ENCODE measurements around the gene MBTPS1. TPM values are rescaled to one million over a fixed set of nuclear protein-coding genes. Genes with fewer than 3 reads are reported as not detected.

Gene MBTPS1
- total and polyA plus RNA-seq, 9 of the 15 experiments (the other 6 are each of a cell fraction or from before 2014, with no cell fraction given): 2.8 to 57.6 (median 43.8) TPM

DNA sequence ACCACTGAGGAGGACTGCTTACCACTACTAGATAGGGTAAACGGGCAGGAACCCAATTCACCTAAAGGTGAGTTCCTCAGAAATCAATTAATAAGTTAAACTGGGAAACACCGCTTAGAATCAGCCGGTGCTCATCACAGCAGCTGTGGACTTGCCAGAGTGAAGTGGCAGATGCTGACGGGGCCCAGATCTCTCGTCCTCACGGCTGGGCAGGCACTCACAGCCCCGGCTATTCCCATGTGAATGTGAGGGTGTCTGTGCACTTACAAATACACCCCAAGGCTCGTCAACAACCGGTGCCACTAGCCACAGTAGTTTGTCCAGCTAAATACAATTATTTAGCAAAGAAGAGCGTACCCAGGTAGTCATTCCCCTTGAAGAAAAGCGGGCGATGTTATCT lies 29.7 kb downstream of the MBTPS1 start:
- no peak for FAIRE-seq
- no peaks in the 10 kb centered on the region for H4K20me1 ChIP-seq (replicated peaks; ENCODE audit: control insufficient read depth, insufficient read depth, low read length)
- no TSS peak for BruUV-seq (replicated peaks)
- 77% methylated on average over 12 of the region's 12 CpGs for WGBS (ENCODE audit: insufficient coverage, low coverage, missing lambda C conversion rate)
- H3K36me3 ChIP-seq (ENCODE audit: control insufficient read depth, insufficient read depth, low read length): peaks cover 90% of the 10 kb centered on the region
- H3K4me1 ChIP-seq (replicated peaks in 1 of 2; ENCODE audit: control insufficient read depth in 2 of 2, insufficient read depth in 2 of 2, low read length in 2 of 2): peaks cover 0 to 3% of the 10 kb centered on the region in 2 experiments; a peak in 2 of 5 replicates
- H3K27ac ChIP-seq (ENCODE audit: extremely low read depth, low read depth, low read length): no peak overlapping the region
- TF ChIP-seq YBX1 (IDR thresholded peaks at IDR 0.05) (no peak), HCFC1 (IDR thresholded peaks at IDR 0.05; ENCODE audit: low read depth, low read length) (no peak), FOXM1 (IDR thresholded peaks at IDR 0.05; ENCODE audit: low read depth) (no peak), FOXM1 (CRISPR knock-in tag; IDR thresholded peaks at IDR 0.05; ENCODE audit: low read depth) (no peak), JUNB (CRISPR knock-in tag; conservative IDR thresholded peaks at IDR 0.05) (no peak), KLF16 (IDR thresholded peaks at IDR 0.05) (no peak)
- TF ChIP-seq, protein P1, sequence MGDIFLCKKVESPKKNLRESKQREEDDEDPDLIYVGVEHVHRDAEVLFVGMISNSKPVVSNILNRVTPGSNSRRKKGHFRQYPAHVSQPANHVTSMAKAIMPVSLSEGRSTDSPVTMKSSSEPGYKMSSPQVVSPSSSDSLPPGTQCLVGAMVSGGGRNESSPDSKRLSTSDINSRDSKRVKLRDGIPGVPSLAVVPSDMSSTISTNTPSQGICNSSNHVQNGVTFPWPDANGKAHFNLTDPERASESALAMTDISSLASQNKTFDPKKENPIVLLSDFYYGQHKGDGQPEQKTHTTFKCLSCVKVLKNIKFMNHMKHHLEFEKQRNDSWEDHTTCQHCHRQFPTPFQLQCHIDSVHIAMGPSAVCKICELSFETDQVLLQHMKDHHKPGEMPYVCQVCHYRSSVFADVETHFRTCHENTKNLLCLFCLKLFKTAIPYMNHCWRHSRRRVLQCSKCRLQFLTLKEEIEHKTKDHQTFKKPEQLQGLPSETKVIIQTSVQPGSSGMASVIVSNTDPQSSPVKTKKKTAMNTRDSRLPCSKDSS (IDR thresholded peaks at IDR 0.05; ENCODE audit: low read depth, partially characterized antibody): no peak
- TF ChIP-seq, protein P2, sequence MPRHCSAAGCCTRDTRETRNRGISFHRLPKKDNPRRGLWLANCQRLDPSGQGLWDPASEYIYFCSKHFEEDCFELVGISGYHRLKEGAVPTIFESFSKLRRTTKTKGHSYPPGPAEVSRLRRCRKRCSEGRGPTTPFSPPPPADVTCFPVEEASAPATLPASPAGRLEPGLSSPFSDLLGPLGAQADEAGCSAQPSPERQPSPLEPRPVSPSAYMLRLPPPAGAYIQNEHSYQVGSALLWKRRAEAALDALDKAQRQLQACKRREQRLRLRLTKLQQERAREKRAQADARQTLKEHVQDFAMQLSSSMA (CRISPR knock-in tag; IDR thresholded peaks at IDR 0.05): no peak
- ChIA-PET CTCF (ENCODE audit: low intra/inter-chr PET ratio) (no interaction called here), POLR2A (interaction anchor here (0.6 to 2.0 kb wide), 5 partner anchors 10 to 99 kb away, joined by 3 to 4 read pairs (median 4); partner anchors contain the start of gene MBTPS1)
- no peak overlapping the region for H2AFZ ChIP-seq (ENCODE audit: low read depth, low read length)
- no peak overlapping the region for H3K4me2 ChIP-seq (ENCODE audit: insufficient read depth, low read length)
- DNase-seq (ENCODE audit: extremely low read depth in 1 of 4, low spot score in 3 of 4): no peak
- no peak overlapping the region for H3K4me3 ChIP-seq
- in situ Hi-C loops (cut with MboI) (no loop called here), intact Hi-C loops (cut with micrococcal nuclease) (loop anchor here (10.0 kb wide), 1 partner anchor 398 kb away; no protein-coding TSS in a partner anchor)
- no peak overlapping the region for H3K9ac ChIP-seq (ENCODE audit: insufficient read depth in 1 of 2, low read depth in 2 of 2, low read length in 2 of 2)
- no peaks in the 10 kb centered on the region for H3K79me2 ChIP-seq (ENCODE audit: control insufficient read depth, insufficient read depth, low read length)
- no peaks in the 10 kb centered on the region for H3K27me3 ChIP-seq (ENCODE audit: control insufficient read depth in 2 of 2, insufficient read depth in 2 of 2, low read length in 2 of 2)
- no peaks in the 10 kb centered on the region for H3K9me1 ChIP-seq (ENCODE audit: control insufficient read depth, insufficient read depth, low read length)
- no peaks in the 10 kb centered on the region for H3K9me3 ChIP-seq (replicated peaks; ENCODE audit: control insufficient read depth, insufficient read depth, low read depth, low read length)
- ATAC-seq: no peak
